Transverse colon (tissue), 4 donors: ENCODE results near the gene PAK1. TPM values are rescaled to one million over a fixed set of nuclear protein-coding genes. Genes with fewer than 3 reads are reported as not detected.
"Not testable (repeated sequence)": the region's sequence is repeated elsewhere in the genome, so short reads cannot be mapped to it uniquely, and the experiment has no call there.

ENCODE experiments used
- DNase-seq: peaks from one replicate; pipeline ENCODE4 v3.0.0-alpha.2; 2019
- H3K27ac ChIP-seq, 4 donors: fragments of 200-600 bp; sonication (generic); 2 replicates each; pipeline ENCODE4 v1.5.1; 2016 to 2018; ENCODE audit warnings: inconsistent platforms in 4 of 4
- H3K27me3 ChIP-seq: fragments of 200-600 bp; sonication (generic); 2 replicates; pipeline ENCODE4 v1.5.1; 2017; ENCODE audit warnings: inconsistent platforms
- H3K36me3 ChIP-seq, 4 donors: fragments of 200-600 bp; sonication (generic); 2 replicates each; pipeline ENCODE4 v1.5.1; 2017 to 2019; ENCODE audit warnings: inconsistent platforms in 4 of 4
- H3K4me1 ChIP-seq, 4 donors: fragments of 200-600 bp; sonication (generic); 2 replicates each; pipeline ENCODE4 v1.5.1; 2017 to 2020; ENCODE audit warnings: inconsistent platforms in 4 of 4
- H3K4me3 ChIP-seq, 4 donors: fragments of 200-600 bp; sonication (generic); 1 replicate in 1 of 4; 2 replicates in 3 of 4; pipeline versions ENCODE4 v1.5.1 to v1.6.1; 2017 to 2019; ENCODE audit warnings: inconsistent platforms in 4 of 4
- H3K9me3 ChIP-seq, 2 donors: fragments of 200-600 bp; sonication (generic); 2 replicates each; pipeline ENCODE4 v1.5.1; 2017 to 2019; ENCODE audit warnings: inconsistent platforms in 2 of 2
- CTCF ChIP-seq, 5 experiments: fragments of 200-600 bp in 3 of 5; fragments of 450-650 bp in 2 of 5; sonication (generic) in 3 of 5; IDR thresholded peaks; 1 replicate in 2 of 5; 2 replicates in 3 of 5; pipeline ENCODE4 v1.5.1; 2016 to 2017; ENCODE audit warnings: antibody characterized with exemption in 5 of 5, inconsistent platforms in 3 of 5, mild to moderate bottlenecking in 2 of 5, moderate library complexity in 1 of 5
- EP300 ChIP-seq: sonication (generic); formaldehyde crosslinking; IDR thresholded peaks from one replicate; pipeline ENCODE4 v1.6.1; 2017; ENCODE audit warnings: antibody characterized with exemption, low read depth
- POLR2A ChIP-seq: fragments of 450-650 bp; IDR thresholded peaks from one replicate; pipeline ENCODE4 v1.6.1; 2016; ENCODE audit warnings: antibody characterized with exemption, mild to moderate bottlenecking, moderate library complexity
- POLR2AphosphoS5 ChIP-seq, 3 donors: sonication (generic); formaldehyde crosslinking; IDR thresholded peaks; one replicate each; pipeline ENCODE4 v1.6.1; 2016; ENCODE audit warnings: antibody characterized with exemption in 3 of 3
- WGBS, 2 donors: methylation state at CpG; one replicate each; pipeline ENCODE4 v1.1.5; 2018; ENCODE audit warnings: low coverage in 1 of 2; 5-methylcytosine and 5-hydroxymethylcytosine counted together
- in situ Hi-C, 4 donors: fragments of 200-750 bp; cut with MboI; loops; one replicate each; pipeline versions ENCODE4 v1.15.0 to v1.15.1; 2017; ENCODE audit warnings: low sequenced_read_pairs in 3 of 4, low pct_ligation_motif_present in 1 of 4, low pct_unique_long_range_greater_than_20kb in 1 of 4
- intact Hi-C: fragments of 100-400 bp; cut with DNase I; formaldehyde crosslinking; loops from one replicate; pipeline ENCODE4 v1.15.1; 2023; ENCODE audit warnings: low total_unique reads
- total RNA-seq, 4 donors: library from RNA; depleted of rRNA; stranded (reverse); fragments of >200 nt; gene quantifications; one replicate each; pipeline ENCODE4 v1.1.0, GENCODE V29; 2016

Gene PAK1
- total RNA-seq, 4 donors from 2014 or later: 104 to 222 (median 128) TPM

GRCh38 chr11:77392842-77393241 is 81.1 kb downstream of the PAK1 start:
- Histone ChIP-seq H3K36me3 (no peaks in the 10 kb centered on the region), H3K9me3 (no peaks in the 10 kb centered on the region), H3K4me3 (no peak overlapping the region), H3K27ac (peak overlapping the region; percentile 45 to 61 (median 59)), H3K27me3 (no peaks in the 10 kb centered on the region), H3K4me1 (peaks cover 10 to 62% (median 36%) of the 10 kb centered on the region in 4 donors)
- DNase-seq: no peak
- TF ChIP-seq POLR2A: no peak
- TF ChIP-seq EP300: no peak
- peak in 1 of 3 donors; percentile 29 for TF ChIP-seq POLR2AphosphoS5 (IDR thresholded peaks at IDR 0.05)
- intact Hi-C loops (no loop called here), in situ Hi-C loops (no loop called here)

DNA sequence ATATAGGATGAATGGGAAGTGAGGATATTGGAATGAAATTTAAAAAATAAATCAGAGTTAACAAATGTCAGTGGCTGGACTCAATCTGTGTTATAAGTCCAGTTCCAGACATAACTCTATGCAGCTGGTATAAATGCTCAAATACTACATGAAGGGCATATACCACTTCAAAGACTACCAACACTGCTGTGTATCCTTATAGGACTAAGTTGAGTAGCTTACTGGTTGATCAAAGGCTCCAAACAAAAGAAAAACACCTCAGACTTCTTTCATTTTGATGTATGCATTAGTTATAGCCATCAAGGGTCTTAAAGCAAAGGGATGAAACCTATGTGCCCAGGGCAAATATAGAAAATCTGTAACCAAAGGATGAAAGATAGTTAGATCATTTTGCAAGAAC is 86.2 kb downstream of the PAK1 start:
- Histone ChIP-seq H3K36me3 (no peaks in the 10 kb centered on the region), H3K27ac (no peak overlapping the region), H3K4me3 (no peak overlapping the region), H3K9me3 (no peaks in the 10 kb centered on the region), H3K4me1 (peaks cover 0 to 33% (median 14%) of the 10 kb centered on the region in 4 donors), H3K27me3 (no peaks in the 10 kb centered on the region)
- TF ChIP-seq CTCF (IDR thresholded peaks at IDR 0.05) (no peak), EP300 (no peak), POLR2A (no peak), POLR2AphosphoS5 (IDR thresholded peaks at IDR 0.05) (no peak)
- no peak for DNase-seq
- intact Hi-C loops (no loop called here), in situ Hi-C loops (no loop called here)

DNA sequence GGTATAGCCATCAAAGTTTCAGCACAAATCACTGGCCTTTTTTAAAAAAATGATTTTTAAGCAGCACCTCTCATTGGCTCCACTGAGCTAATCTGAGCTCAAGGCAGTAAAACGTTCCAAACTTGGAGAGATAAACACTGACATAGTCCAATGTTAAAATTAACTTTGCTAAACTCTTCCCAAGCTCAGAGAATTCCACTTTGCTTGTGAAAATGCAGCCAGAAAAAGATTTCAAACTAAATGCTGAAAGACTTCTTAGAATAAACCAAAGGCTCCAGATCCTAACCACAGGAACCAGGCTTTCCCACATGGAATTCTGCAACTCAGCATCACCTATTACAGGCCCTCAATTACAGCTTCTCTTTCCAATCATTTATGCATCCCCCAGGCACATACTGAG is 87.7 kb downstream of the PAK1 start:
- WGBS, 2 donors: 19 to 60% methylated on average over 1 of the region's 1 CpG
- Histone ChIP-seq H3K9me3 (no peaks in the 10 kb centered on the region), H3K4me1 (peaks cover 0 to 37% (median 15%) of the 10 kb centered on the region in 4 donors), H3K27ac (peak overlapping the region in 2 of 4 donors; percentile 11 to 16), H3K36me3 (no peaks in the 10 kb centered on the region), H3K27me3 (no peaks in the 10 kb centered on the region), H3K4me3 (no peak overlapping the region)
- TF ChIP-seq EP300: no peak
- no peak for TF ChIP-seq POLR2AphosphoS5 (IDR thresholded peaks at IDR 0.05)
- TF ChIP-seq CTCF (IDR thresholded peaks at IDR 0.05): no peak
- TF ChIP-seq POLR2A: no peak
- in situ Hi-C loops (no loop called here), intact Hi-C loops (no loop called here)
- DNase-seq: no peak

DNA sequence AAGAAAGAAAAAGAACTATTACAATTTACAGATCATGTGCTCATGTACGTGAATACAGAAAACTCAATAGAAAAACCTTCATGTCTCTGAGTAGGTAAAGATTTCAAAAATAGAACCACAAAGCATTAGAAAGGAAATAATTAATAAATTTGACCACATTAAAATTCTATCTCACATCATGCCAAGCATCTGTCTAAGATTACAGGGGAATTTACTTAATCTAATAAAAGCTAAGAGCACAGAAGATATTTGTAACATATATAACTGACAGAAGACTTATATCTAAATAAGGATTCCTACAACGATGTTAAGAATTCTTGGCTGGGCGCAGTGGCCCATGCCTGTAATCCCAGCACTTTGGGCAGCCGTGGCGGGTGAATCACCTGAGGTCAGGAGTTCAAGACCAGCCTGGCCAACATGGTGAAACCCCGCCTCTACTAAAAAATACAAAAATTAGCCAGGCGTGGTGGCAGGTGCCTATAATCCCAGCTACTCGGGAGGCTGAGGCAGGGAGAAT is 88.6 kb downstream of the PAK1 start:
- in situ Hi-C loops, H3K9me3 ChIP-seq, intact Hi-C loops, DNase-seq, H3K27me3 ChIP-seq, H3K36me3 ChIP-seq, H3K4me3 ChIP-seq: not testable (repeated sequence)
- Histone ChIP-seq H3K27ac (peak overlapping the region in 1 of 4 donors; percentile 16), H3K4me1 (peaks cover 0 to 44% (median 20%) of the 10 kb centered on the region in 4 donors)
- 87 to 100% methylated on average over 1 to 8 of the region's 8 CpGs for WGBS, 2 donors

GRCh38 chr11:77384571-77384970 is 89.3 kb downstream of the PAK1 start:
- Histone ChIP-seq H3K4me3 (no peak overlapping the region), H3K4me1 (peaks cover 0 to 46% (median 23%) of the 10 kb centered on the region in 4 donors), H3K9me3 (no peaks in the 10 kb centered on the region), H3K27me3 (no peaks in the 10 kb centered on the region), H3K36me3 (no peaks in the 10 kb centered on the region), H3K27ac (no peak overlapping the region)
- TF ChIP-seq CTCF (IDR thresholded peaks at IDR 0.05): no peak
- DNase-seq: no peak
- 73 to 91% methylated on average over 2 of the region's 2 CpGs for WGBS, 2 donors
- intact Hi-C loops: no loop called here
- in situ Hi-C loops: no loop called here

DNA sequence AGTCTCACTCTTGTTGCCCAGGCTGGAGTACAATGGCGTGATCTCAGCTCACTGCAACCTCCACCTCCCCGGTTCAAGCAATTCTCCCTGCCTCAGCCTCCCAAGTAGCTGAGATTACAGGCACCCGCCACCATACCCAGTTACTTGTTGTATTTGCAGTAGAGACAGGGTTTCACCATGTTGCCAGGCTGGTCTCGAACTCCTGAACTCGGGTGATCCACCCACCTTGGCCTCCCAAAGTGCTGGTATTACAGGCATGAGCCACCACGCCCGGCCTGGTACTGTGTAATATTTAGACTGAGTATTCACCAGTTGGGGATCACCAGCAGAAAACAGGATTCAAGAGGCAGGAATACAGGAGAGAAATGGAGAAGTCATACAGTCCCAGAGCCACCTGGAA is 90.5 kb downstream of the PAK1 start:
- DNase-seq, H3K4me3 ChIP-seq, H3K9me3 ChIP-seq, intact Hi-C loops, H3K27me3 ChIP-seq, H3K27ac ChIP-seq, in situ Hi-C loops: not testable (repeated sequence)
- Histone ChIP-seq H3K4me1 (peaks cover 0 to 46% (median 24%) of the 10 kb centered on the region in 4 donors), H3K36me3 (peaks cover 0 to 10% (median 0%) of the 10 kb centered on the region in 4 donors)
- 93% methylated on average over 7 of the region's 7 CpGs; no CpG with 5 or more reads in 1 of the 2 donors for WGBS, 2 donors
